T-cell (primary cell): ENCODE results near the gene ITPR2. TPM values are rescaled to one million over a fixed set of nuclear protein-coding genes. Genes with fewer than 3 reads are reported as not detected.

ENCODE experiments used
- ATAC-seq, 4 experiments: fragments of 200-7000 bp in 3 of 4; fragments of 150-1000 bp in 1 of 4; cut with Tn5 transposase; replicated peaks in 1 of 4; 1 replicate in 3 of 4; 2 replicates in 1 of 4; pipeline ENCODE4 v1.10.0; 2021; ENCODE audit warnings: moderate library complexity in 3 of 4, mild to moderate bottlenecking in 2 of 4, moderate number of reproducible peaks in 1 of 4
- CTCF ChIA-PET, 2 donors: fragments of 300-600 bp; sonication (Branson Sonifier 250); formaldehyde crosslinking; loops; one replicate each; lab custom pipeline; 2022; ENCODE audit warnings: antibody characterized with exemption in 2 of 2; lab: Charles Lee
- POLR2A ChIA-PET, 2 donors: fragments of 300-600 bp; sonication (Branson Sonifier 250); formaldehyde crosslinking; loops; one replicate each; lab custom pipeline; 2022; ENCODE audit warnings: antibody characterized with exemption in 2 of 2; lab: Charles Lee
- DNase-seq, 35 experiments: peaks; one replicate each; pipeline versions ENCODE4 v3.0.0 to v3.0.0-alpha.2; 2013 to 2023
- H3K27ac ChIP-seq: one replicate; pipeline ENCODE4 v1.5.1; 2013; ENCODE audit warnings: low read length
- H3K27me3 ChIP-seq, 2 experiments: replicated peaks in 1 of 2; 1 replicate in 1 of 2; 2 replicates in 1 of 2; pipeline versions ENCODE4 v1.6.1 to v1.7.0; 2013; ENCODE audit warnings: low read length in 1 of 2, mixed read lengths in 1 of 2; ENCODE audit not compliant: control insufficient read depth in 2 of 2, insufficient read depth in 2 of 2; ENCODE audit errors: extremely low read depth in 1 of 2
- H3K36me3 ChIP-seq, 2 donors: 1 replicate in 1 of 2; 2 replicates in 1 of 2; pipeline versions ENCODE4 v1.6.1 to v1.7.0; 2013; ENCODE audit warnings: low read length in 1 of 2; ENCODE audit not compliant: control insufficient read depth in 2 of 2, insufficient read depth in 1 of 2; ENCODE audit errors: extremely low read depth in 1 of 2
- H3K4me1 ChIP-seq, 2 experiments: 1 replicate in 1 of 2; 2 replicates in 1 of 2; pipeline versions ENCODE4 v1.6.1 to v1.7.0; 2013; ENCODE audit warnings: low read length in 2 of 2, mixed read lengths in 1 of 2; ENCODE audit not compliant: insufficient read depth in 2 of 2, control insufficient read depth in 1 of 2; ENCODE audit errors: extremely low read depth in 1 of 2
- H3K4me3 ChIP-seq, 2 donors: 1 replicate in 1 of 2; 2 replicates in 1 of 2; pipeline versions ENCODE4 v1.5.1 to v1.7.0; 2013; ENCODE audit warnings: mild to moderate bottlenecking in 2 of 2, low read length in 1 of 2, moderate library complexity in 1 of 2; ENCODE audit not compliant: control insufficient read depth in 1 of 2; ENCODE audit errors: extremely low read depth in 1 of 2
- H3K9me3 ChIP-seq: 2 replicates; pipeline ENCODE4 v1.7.0; 2013
- H3K27ac Mint-ChIP-seq, 2 donors: one replicate each; pipeline ENCODE4 v1.8.0; 2020 to 2021; ENCODE audit warnings: mild to moderate bottlenecking in 2 of 2, mixed read lengths in 2 of 2
- H3K27me3 Mint-ChIP-seq, 2 donors: one replicate each; pipeline ENCODE4 v1.8.0; 2021 to 2022; ENCODE audit warnings: mixed read lengths in 2 of 2
- H3K36me3 Mint-ChIP-seq: one replicate; pipeline ENCODE4 v1.8.0; 2021; ENCODE audit warnings: mixed read lengths
- H3K4me1 Mint-ChIP-seq, 3 donors: one replicate each; pipeline ENCODE4 v1.8.0; 2020 to 2022; ENCODE audit warnings: mixed read lengths in 3 of 3, mild to moderate bottlenecking in 1 of 3
- H3K4me3 Mint-ChIP-seq, 3 donors: one replicate each; pipeline ENCODE4 v1.8.0; 2020 to 2022; ENCODE audit warnings: mild to moderate bottlenecking in 3 of 3, mixed read lengths in 3 of 3, moderate library complexity in 3 of 3
- H3K9me3 Mint-ChIP-seq, 3 donors: one replicate each; pipeline ENCODE4 v1.8.0; 2020 to 2022; ENCODE audit warnings: mixed read lengths in 3 of 3
- WGBS: methylation state at CpG from one replicate; pipeline ENCODE4 v1.1.5; 2013; ENCODE audit warnings: missing lambda C conversion rate; ENCODE audit not compliant: insufficient coverage; 5-methylcytosine and 5-hydroxymethylcytosine counted together
- total RNA-seq, 35 experiments: library from RNA in 6 of 35; stranded (reverse) in 6 of 35; fragments of 120-200 nt in 1 of 35; gene quantifications; one replicate each; pipeline versions ENCODE4 v1.2.1 to v1.2.4 and lab custom pipeline; 2013 to 2026

Gene ITPR2
- total RNA-seq, 5 donors from 2014 or later (not counting 1 experiment from before 2014, with no cell fraction given) = 38.8 to 52.5 (median 44.5) TPM

GRCh38 chr12:26717757-26718156, 115.2 kb downstream of the ITPR2 start:
- CTCF ChIA-PET = no interaction called here
- no peaks in the 10 kb centered on the region for H3K4me1 ChIP-seq

GRCh38 chr12:26715232-26715631, 117.8 kb downstream of the ITPR2 start:
- DNase-seq = no peak
- ChIA-PET POLR2A (interaction anchor here in 1 of 2 donors (0.5 kb wide), 1 partner anchor 174 kb away, joined by 5 read pairs; no protein-coding TSS in a partner anchor), CTCF (no interaction called here)
- Histone ChIP-seq H3K4me3 (no peak overlapping the region), H3K27ac (no peak overlapping the region), H3K4me1 (no peaks in the 10 kb centered on the region), H3K9me3 (no peaks in the 10 kb centered on the region), H3K27me3 (no peaks in the 10 kb centered on the region), H3K36me3 (peaks cover 4% of the 10 kb centered on the region in 2 donors)
- Mint-ChIP-seq H3K27ac (no peak overlapping the region), H3K27me3 (no peaks in the 10 kb centered on the region), H3K36me3 (peaks cover 54% of the 10 kb centered on the region), H3K4me1 (no peaks in the 10 kb centered on the region), H3K9me3 (no peaks in the 10 kb centered on the region), H3K4me3 (no peak overlapping the region)
- no CpG with 5 or more reads among the region's 5 CpGs for WGBS
- no peak for ATAC-seq

More at GRCh38 chr12:26717757-26718156, 115.2 kb downstream of the ITPR2 start:
- Histone ChIP-seq H3K4me3 (no peak overlapping the region), H3K36me3 (peaks cover 0 to 4% of the 10 kb centered on the region in 2 donors), H3K27me3 (no peaks in the 10 kb centered on the region), H3K9me3 (no peaks in the 10 kb centered on the region), H3K27ac (no peak overlapping the region)
- ATAC-seq = no peak
- H3K36me3 Mint-ChIP-seq = peaks cover 51% of the 10 kb centered on the region
- DNase-seq = no peak
- no peaks in the 10 kb centered on the region for H3K27me3 Mint-ChIP-seq
- no peak overlapping the region for H3K4me3 Mint-ChIP-seq
- WGBS = 86% methylated on average over 2 of the region's 2 CpGs
- POLR2A ChIA-PET = interaction anchor here in 1 of 2 donors (0.6 kb wide), 1 partner anchor 1656 kb away, joined by 3 read pairs; no protein-coding TSS in a partner anchor
- H3K9me3 Mint-ChIP-seq = no peaks in the 10 kb centered on the region
- no peak overlapping the region for H3K27ac Mint-ChIP-seq
- H3K4me1 Mint-ChIP-seq = no peaks in the 10 kb centered on the region

- Histone ChIP-seq H3K4me3 (no peak overlapping the region), H3K36me3 (peaks cover 4% of the 10 kb centered on the region in 2 donors), H3K9me3 (no peaks in the 10 kb centered on the region), H3K27me3 (no peaks in the 10 kb centered on the region), H3K4me1 (no peaks in the 10 kb centered on the region), H3K27ac (no peak overlapping the region)
- WGBS = 100% methylated on average over 2 of the region's 8 CpGs
- H3K27me3 Mint-ChIP-seq = no peaks in the 10 kb centered on the region
- DNase-seq (no peak), ATAC-seq (no peak)
- H3K4me3 Mint-ChIP-seq = no peak overlapping the region
- CTCF ChIA-PET = no interaction called here
- POLR2A ChIA-PET = no interaction called here
- no peak overlapping the region for H3K27ac Mint-ChIP-seq
- peaks cover 59% of the 10 kb centered on the region for H3K36me3 Mint-ChIP-seq
- no peaks in the 10 kb centered on the region for H3K9me3 Mint-ChIP-seq
- no peaks in the 10 kb centered on the region for H3K4me1 Mint-ChIP-seq
Measured at GRCh38 chr12:26713885-26714383, 119.1 kb downstream of the ITPR2 start.

GRCh38 chr12:26712892-26713291, 120.1 kb downstream of the ITPR2 start:
- H3K4me1 ChIP-seq = no peaks in the 10 kb centered on the region
- H3K27ac Mint-ChIP-seq = no peak overlapping the region
- DNase-seq (no peak), ATAC-seq (no peak)
- no peaks in the 10 kb centered on the region for H3K27me3 ChIP-seq
- H3K4me3 Mint-ChIP-seq = no peak overlapping the region
- peaks cover 4% of the 10 kb centered on the region in 2 donors for H3K36me3 ChIP-seq
- H3K27me3 Mint-ChIP-seq = no peaks in the 10 kb centered on the region
- no peak overlapping the region for H3K27ac ChIP-seq
- POLR2A ChIA-PET = no interaction called here
- H3K36me3 Mint-ChIP-seq = peaks cover 68% of the 10 kb centered on the region
- CTCF ChIA-PET = no interaction called here
- no peaks in the 10 kb centered on the region for H3K9me3 ChIP-seq
- H3K9me3 Mint-ChIP-seq = peaks cover 0 to 5% (median 4%) of the 10 kb centered on the region in 3 donors
- no peaks in the 10 kb centered on the region for H3K4me1 Mint-ChIP-seq
- 50% methylated on average over 4 of the region's 5 CpGs for WGBS
- H3K4me3 ChIP-seq = no peak overlapping the region

- H3K36me3 Mint-ChIP-seq = peaks cover 64% of the 10 kb centered on the region
- H3K4me3 Mint-ChIP-seq = no peak overlapping the region
- H3K4me3 ChIP-seq = no peak overlapping the region
- no peaks in the 10 kb centered on the region for H3K9me3 ChIP-seq
- peaks cover 0 to 4% of the 10 kb centered on the region in 2 donors for H3K36me3 ChIP-seq
- POLR2A ChIA-PET = no interaction called here
- H3K27ac Mint-ChIP-seq = no peak overlapping the region
- no peak overlapping the region for H3K27ac ChIP-seq
- CTCF ChIA-PET = no interaction called here
- H3K4me1 ChIP-seq = no peaks in the 10 kb centered on the region
- no peak for DNase-seq
- H3K4me1 Mint-ChIP-seq = no peaks in the 10 kb centered on the region
- ATAC-seq = no peak
- 100% methylated on average over 1 of the region's 3 CpGs for WGBS
- H3K27me3 Mint-ChIP-seq = no peaks in the 10 kb centered on the region
- peaks cover 0 to 5% (median 4%) of the 10 kb centered on the region in 3 donors for H3K9me3 Mint-ChIP-seq
- no peaks in the 10 kb centered on the region for H3K27me3 ChIP-seq
Measured at GRCh38 chr12:26711569-26711968, 121.4 kb downstream of the ITPR2 start.

GRCh38 chr12:26711072-26711471, 121.9 kb downstream of the ITPR2 start:
- 91% methylated on average over 4 of the region's 5 CpGs for WGBS
- POLR2A ChIA-PET = no interaction called here
- H3K36me3 Mint-ChIP-seq = peaks cover 60% of the 10 kb centered on the region

More at GRCh38 chr12:26711072-26711471, 121.9 kb downstream of the ITPR2 start:
- CTCF ChIA-PET = no interaction called here
- no peaks in the 10 kb centered on the region for H3K27me3 ChIP-seq
- Mint-ChIP-seq H3K4me1 (no peaks in the 10 kb centered on the region), H3K27ac (no peak overlapping the region), H3K9me3 (peaks cover 0 to 5% (median 4%) of the 10 kb centered on the region in 3 donors), H3K27me3 (no peaks in the 10 kb centered on the region), H3K4me3 (no peak overlapping the region)
- ATAC-seq = no peak
- no peak for DNase-seq
- H3K4me1 ChIP-seq = no peaks in the 10 kb centered on the region
- H3K36me3 ChIP-seq = peaks cover 0 to 4% of the 10 kb centered on the region in 2 donors
- H3K4me3 ChIP-seq = no peak overlapping the region
- no peak overlapping the region for H3K27ac ChIP-seq
- no peaks in the 10 kb centered on the region for H3K9me3 ChIP-seq
